Body of pancreas (tissue), 4 donors: ENCODE results near the gene NUP62. TPM values are rescaled to one million over a fixed set of nuclear protein-coding genes. Genes with fewer than 3 reads are reported as not detected.

Experiments
- ATAC-seq: fragments of 150-250 bp; one replicate; pipeline ENCODE4 v1.9.1; 2016
- DNase-seq, 4 donors: peaks; one replicate each; pipeline ENCODE4 v3.0.0-alpha.2; 2019
- H3K27ac ChIP-seq, 4 donors: fragments of 200-600 bp; sonication (generic); 1 replicate in 3 of 4; 2 replicates in 1 of 4; pipeline versions ENCODE4 v1.5.1 to v1.6.1; 2016 to 2019; ENCODE audit warnings: mild to moderate bottlenecking in 1 of 4, mixed read lengths in 1 of 4, moderate library complexity in 1 of 4
- H3K27me3 ChIP-seq, 2 donors: fragments of 200-600 bp; sonication (generic); one replicate each; pipeline ENCODE4 v1.6.0; 2016; ENCODE audit warnings: mild to moderate bottlenecking in 1 of 2
- H3K36me3 ChIP-seq, 2 donors: fragments of 200-600 bp; sonication (generic); replicated peaks in 1 of 2; 2 replicates each; pipeline ENCODE4 v1.5.1; 2016; ENCODE audit warnings: low read depth in 2 of 2; ENCODE audit not compliant: insufficient read depth in 1 of 2
- H3K4me1 ChIP-seq: fragments of 200-600 bp; sonication (generic); one replicate; pipeline ENCODE4 v1.6.0; 2016
- H3K4me3 ChIP-seq, 2 donors: fragments of 200-600 bp; sonication (generic); 1 replicate in 1 of 2; 2 replicates in 1 of 2; pipeline ENCODE4 v1.5.1; 2016 to 2019
- H3K9me3 ChIP-seq, 3 donors: fragments of 200-600 bp; sonication (generic); 1 replicate in 2 of 3; 2 replicates in 1 of 3; pipeline ENCODE4 v1.5.1; 2016
- POLR2A ChIP-seq, 3 donors: fragments of 450-650 bp; IDR thresholded peaks; one replicate each; pipeline ENCODE4 v1.6.1; 2016; ENCODE audit warnings: antibody characterized with exemption in 3 of 3, mild to moderate bottlenecking in 2 of 3
- WGBS, 2 donors: methylation state at CpG; one replicate each; pipeline ENCODE4 v1.1.5; 2017; 5-methylcytosine and 5-hydroxymethylcytosine counted together
- intact Hi-C: fragments of 100-400 bp; cut with DNase I; formaldehyde crosslinking; loops from one replicate; pipeline ENCODE4 v1.15.1; 2023
- total RNA-seq, 2 donors: library from RNA; depleted of rRNA; stranded (reverse); fragments of >200 nt; gene quantifications; one replicate each; pipeline ENCODE4 v1.1.0, GENCODE V29; 2016
- TF ChIP-seq, protein P1 (sequence below), 7 experiments: fragments of 450-650 bp in 4 of 7; fragments of 200-600 bp in 3 of 7; sonication (generic) in 3 of 7; IDR thresholded peaks; one replicate each; pipeline ENCODE4 v1.5.1; 2016 to 2019; ENCODE audit warnings: antibody characterized with exemption in 7 of 7

The NUP62 gene
- total RNA-seq, 2 donors from 2014 or later = 17.9 to 21.8 TPM

DNA sequence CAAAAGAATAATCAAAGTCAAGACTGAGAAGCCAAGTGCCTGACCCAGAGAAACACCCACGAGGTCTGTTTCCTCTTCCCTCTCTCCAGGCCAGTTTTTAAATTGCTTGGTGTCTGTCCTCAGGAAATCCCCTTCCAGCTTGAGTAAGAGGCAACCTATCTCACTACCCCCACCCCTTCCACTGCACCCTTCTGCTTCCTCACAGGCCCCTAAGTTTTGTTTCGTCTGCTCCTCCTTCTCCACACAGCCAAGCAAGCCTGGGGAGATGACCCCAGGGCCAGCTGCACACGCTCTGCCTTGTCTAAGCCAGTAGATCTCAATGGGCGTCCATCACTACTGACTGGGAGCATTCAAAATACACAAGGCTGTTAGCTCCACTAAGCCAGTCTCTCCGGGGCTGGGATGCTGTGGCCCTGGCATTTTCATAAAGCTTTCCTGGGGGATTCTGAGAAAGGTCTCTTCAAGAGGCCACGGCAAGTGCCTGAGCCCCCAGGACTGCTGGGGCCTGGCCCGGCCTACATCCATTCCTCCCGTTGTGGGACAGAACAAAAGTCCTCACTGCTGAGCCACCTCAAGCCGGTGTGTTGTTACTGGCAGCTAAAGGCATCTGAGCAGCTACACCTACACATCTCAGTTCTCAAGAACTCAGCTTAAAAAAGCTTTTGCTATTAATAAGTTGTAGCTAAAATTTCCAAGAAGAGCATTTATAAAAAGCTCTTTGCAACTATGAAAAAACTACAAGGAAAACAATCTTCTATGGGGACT, 17.7 kb downstream of the NUP62 start:
- DNase-seq (peak in 1 of 4 donors; percentile 44), ATAC-seq (no peak)
- Histone ChIP-seq H3K4me3 (no peak overlapping the region), H3K9me3 (no peaks in the 10 kb centered on the region), H3K27me3 (no peaks in the 10 kb centered on the region), H3K4me1 (no peaks in the 10 kb centered on the region), H3K27ac (peak overlapping the region in 1 of 4 donors; percentile 26), H3K36me3 (peaks cover 0 to 6% of the 10 kb centered on the region in 2 donors)
- WGBS, 2 donors = 73 to 81% methylated on average over 7 to 9 of the region's 9 CpGs
- intact Hi-C loops = no loop called here
- TF ChIP-seq, protein P1, sequence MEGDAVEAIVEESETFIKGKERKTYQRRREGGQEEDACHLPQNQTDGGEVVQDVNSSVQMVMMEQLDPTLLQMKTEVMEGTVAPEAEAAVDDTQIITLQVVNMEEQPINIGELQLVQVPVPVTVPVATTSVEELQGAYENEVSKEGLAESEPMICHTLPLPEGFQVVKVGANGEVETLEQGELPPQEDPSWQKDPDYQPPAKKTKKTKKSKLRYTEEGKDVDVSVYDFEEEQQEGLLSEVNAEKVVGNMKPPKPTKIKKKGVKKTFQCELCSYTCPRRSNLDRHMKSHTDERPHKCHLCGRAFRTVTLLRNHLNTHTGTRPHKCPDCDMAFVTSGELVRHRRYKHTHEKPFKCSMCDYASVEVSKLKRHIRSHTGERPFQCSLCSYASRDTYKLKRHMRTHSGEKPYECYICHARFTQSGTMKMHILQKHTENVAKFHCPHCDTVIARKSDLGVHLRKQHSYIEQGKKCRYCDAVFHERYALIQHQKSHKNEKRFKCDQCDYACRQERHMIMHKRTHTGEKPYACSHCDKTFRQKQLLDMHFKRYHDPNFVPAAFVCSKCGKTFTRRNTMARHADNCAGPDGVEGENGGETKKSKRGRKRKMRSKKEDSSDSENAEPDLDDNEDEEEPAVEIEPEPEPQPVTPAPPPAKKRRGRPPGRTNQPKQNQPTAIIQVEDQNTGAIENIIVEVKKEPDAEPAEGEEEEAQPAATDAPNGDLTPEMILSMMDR (IDR thresholded peaks at IDR 0.05) = no peak
- no peak for TF ChIP-seq POLR2A (IDR thresholded peaks at IDR 0.05)

DNA sequence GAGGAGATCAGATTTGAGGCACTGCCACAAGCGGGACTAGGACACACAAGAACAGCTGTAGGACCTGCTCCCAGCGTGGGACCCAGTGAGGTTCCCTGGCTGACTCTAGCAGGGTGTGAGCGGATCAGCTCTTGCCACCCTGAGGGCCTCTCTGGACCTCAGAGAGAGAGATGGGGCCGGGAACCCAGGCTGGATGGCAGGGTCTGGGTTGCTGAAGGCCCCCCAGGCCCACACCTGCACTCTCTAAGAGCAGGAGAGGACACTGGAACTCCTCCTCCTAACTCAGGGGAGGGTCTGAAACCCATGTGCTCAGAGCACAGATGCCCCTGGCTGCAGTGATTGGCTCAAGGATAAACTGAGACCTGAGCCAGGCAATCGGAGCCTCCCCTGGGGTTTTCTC, 19.1 kb downstream of the NUP62 start:
- H3K9me3 ChIP-seq = no peaks in the 10 kb centered on the region
- WGBS, 2 donors = 83% methylated on average over 5 of the region's 5 CpGs; no CpG with 5 or more reads in 1 of the 2 donors
- DNase-seq (no peak), ATAC-seq (no peak)
- H3K27ac ChIP-seq = no peak overlapping the region
- TF ChIP-seq, protein P1 (IDR thresholded peaks at IDR 0.05) = no peak
- TF ChIP-seq POLR2A (IDR thresholded peaks at IDR 0.05) = no peak
- no peak overlapping the region for H3K4me3 ChIP-seq
- intact Hi-C loops = no loop called here
- H3K27me3 ChIP-seq = no peaks in the 10 kb centered on the region
- H3K36me3 ChIP-seq = peaks cover 0 to 6% of the 10 kb centered on the region in 2 donors
- no peaks in the 10 kb centered on the region for H3K4me1 ChIP-seq

DNA sequence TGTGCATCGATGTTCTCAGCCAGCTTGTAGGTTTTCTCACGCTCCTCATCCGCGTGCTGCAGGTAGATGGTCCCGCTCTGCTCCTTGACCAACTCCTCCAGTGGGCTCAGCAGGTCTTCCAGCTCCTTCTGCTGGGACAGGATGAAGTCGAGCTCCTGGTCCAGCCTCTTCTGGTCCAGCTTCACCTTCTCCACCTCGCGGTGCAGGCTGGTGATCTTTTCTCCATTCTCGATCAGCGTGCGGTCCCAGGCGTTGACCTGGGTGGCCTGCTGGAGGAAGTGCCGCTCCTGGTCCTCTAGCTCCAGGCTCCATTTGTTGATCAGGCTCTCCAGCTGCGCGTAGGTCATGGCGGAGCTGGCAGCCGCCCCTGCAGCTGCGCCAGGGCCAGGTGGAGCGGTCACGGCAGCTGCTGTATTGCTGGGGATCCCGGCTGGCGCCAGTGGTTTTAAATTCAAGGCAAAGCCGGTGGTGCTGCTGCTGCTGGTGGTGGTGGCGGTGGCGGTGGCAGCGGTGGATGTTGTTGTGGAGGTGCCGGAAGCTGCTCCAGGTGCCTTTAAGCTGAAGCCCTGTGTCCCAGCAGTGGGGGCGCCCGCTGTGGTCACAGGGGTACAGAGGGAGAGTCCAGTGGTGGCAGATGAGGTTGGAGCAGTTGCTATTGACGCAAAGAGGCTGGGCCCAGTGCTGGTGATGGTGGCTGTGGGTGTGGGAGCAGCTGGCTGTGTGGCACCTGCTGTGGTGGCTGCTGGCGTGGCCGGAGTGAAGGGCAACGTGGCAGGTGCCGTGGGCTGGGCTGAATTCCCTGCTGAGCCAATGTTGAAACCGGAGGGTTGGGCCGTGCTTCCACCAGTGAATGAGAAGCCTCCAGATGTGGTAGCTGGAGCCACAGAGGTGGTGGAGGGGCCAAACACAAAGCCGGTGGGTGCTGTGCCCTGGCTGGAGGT, 20.6 kb downstream of the NUP62 start:
- no peak for TF ChIP-seq POLR2A (IDR thresholded peaks at IDR 0.05)
- TF ChIP-seq, protein P1 (IDR thresholded peaks at IDR 0.05) = no peak
- DNase-seq (no peak), ATAC-seq (no peak)
- no peaks in the 10 kb centered on the region for H3K27me3 ChIP-seq
- H3K9me3 ChIP-seq = no peaks in the 10 kb centered on the region
- H3K27ac ChIP-seq = no peak overlapping the region
- WGBS, 2 donors = 94 to 95% methylated on average over 27 to 37 of the region's 37 CpGs
- H3K36me3 ChIP-seq = peaks cover 0 to 6% of the 10 kb centered on the region in 2 donors
- no peak overlapping the region for H3K4me3 ChIP-seq
- intact Hi-C loops = no loop called here
- no peaks in the 10 kb centered on the region for H3K4me1 ChIP-seq

DNA sequence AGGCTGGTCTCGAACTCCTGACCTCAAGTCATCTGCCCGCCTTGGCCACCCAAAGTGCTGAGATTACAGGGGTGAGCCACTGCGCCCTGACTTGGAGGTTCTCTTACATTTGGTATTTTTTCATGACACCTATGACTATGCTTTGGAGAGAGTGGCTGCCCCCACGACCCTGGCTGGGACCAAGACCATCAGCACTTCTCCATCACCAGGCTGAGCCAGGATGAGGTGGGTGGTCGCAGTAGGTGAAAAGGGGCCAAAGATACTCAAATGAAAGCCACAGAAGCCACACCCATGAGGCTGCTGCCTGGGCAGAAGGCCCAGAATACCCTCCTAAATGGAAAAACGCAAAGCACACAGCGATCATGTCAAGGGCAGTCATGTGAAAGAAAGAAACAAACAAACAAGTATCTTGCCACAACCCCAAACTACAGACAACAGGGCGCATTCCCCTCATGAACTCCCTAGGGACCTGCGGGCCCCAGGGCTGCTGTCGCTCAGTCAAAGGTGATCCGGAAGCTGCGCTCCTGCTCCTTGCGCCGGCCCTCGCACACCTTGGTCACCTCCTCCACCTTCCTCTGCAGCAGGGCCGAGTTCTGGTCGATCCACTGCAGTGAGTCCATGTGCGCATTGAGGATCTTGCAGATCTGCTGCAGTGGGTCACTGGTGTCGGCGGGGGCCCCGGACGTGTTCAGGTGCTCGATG, 21.4 kb downstream of the NUP62 start:
- 93% methylated on average over 8 to 23 of the region's 23 CpGs for WGBS, 2 donors

More for the DNA sequence above, 21.4 kb downstream of the NUP62 start:
- Histone ChIP-seq H3K27me3 (no peaks in the 10 kb centered on the region), H3K27ac (no peak overlapping the region), H3K36me3 (peaks cover 0 to 6% of the 10 kb centered on the region in 2 donors), H3K4me3 (no peak overlapping the region), H3K9me3 (no peaks in the 10 kb centered on the region), H3K4me1 (no peaks in the 10 kb centered on the region)
- intact Hi-C loops = no loop called here
- DNase-seq (no peak), ATAC-seq (no peak)
- TF ChIP-seq POLR2A (IDR thresholded peaks at IDR 0.05) = no peak
- TF ChIP-seq, protein P1 (IDR thresholded peaks at IDR 0.05) = no peak
